Hepatocyte (in vitro differentiated cells): ENCODE measurements around the gene MGARP. TPM values are rescaled to one million over a fixed set of nuclear protein-coding genes. Genes with fewer than 3 reads are reported as not detected.

Experiments
- DNase-seq: peaks from one replicate; pipeline ENCODE4 v3.0.0-alpha.2; 2016; ENCODE audit warnings: low spot score
- H2AFZ ChIP-seq: fragments of 200-600 bp; sonication (generic); 2 replicates; pipeline ENCODE4 v1.6.0; 2016; ENCODE audit warnings: antibody characterized with exemption, mild to moderate bottlenecking
- H3K27ac ChIP-seq: fragments of 200-600 bp; sonication (generic); 2 replicates; pipeline ENCODE4 v1.5.1; 2016; ENCODE audit warnings: mild to moderate bottlenecking
- H3K27me3 ChIP-seq: fragments of 200-600 bp; sonication (generic); 2 replicates; pipeline ENCODE4 v1.6.1; 2016
- H3K36me3 ChIP-seq: fragments of 200-600 bp; sonication (generic); replicated peaks from 2 replicates; pipeline ENCODE4 v1.5.1; 2016; ENCODE audit warnings: low read depth; ENCODE audit not compliant: insufficient read depth
- H3K4me1 ChIP-seq: fragments of 200-600 bp; sonication (generic); 2 replicates; pipeline ENCODE4 v1.5.1; 2016; ENCODE audit warnings: mild to moderate bottlenecking, moderate library complexity; ENCODE audit not compliant: insufficient read depth
- H3K4me2 ChIP-seq: fragments of 200-600 bp; sonication (generic); 2 replicates; pipeline ENCODE4 v1.6.0; 2016
- H3K4me3 ChIP-seq: fragments of 200-600 bp; sonication (generic); 2 replicates; pipeline ENCODE4 v1.5.1; 2016; ENCODE audit warnings: mild to moderate bottlenecking
- H3K79me2 ChIP-seq: fragments of 200-600 bp; sonication (generic); 2 replicates; pipeline ENCODE4 v1.6.0; 2017; ENCODE audit warnings: mild to moderate bottlenecking
- H3K9me2 ChIP-seq: fragments of 200-600 bp; sonication (generic); replicated peaks from 2 replicates; pipeline ENCODE4 v1.6.0; 2017; ENCODE audit warnings: mild to moderate bottlenecking; ENCODE audit not compliant: insufficient read depth
- H3K9me3 ChIP-seq: fragments of 200-600 bp; sonication (generic); 2 replicates; pipeline ENCODE4 v1.5.1; 2016; ENCODE audit warnings: low read depth, mild to moderate bottlenecking
- H4K20me1 ChIP-seq: fragments of 200-600 bp; sonication (generic); 2 replicates; pipeline ENCODE4 v1.6.0; 2016; ENCODE audit warnings: mild to moderate bottlenecking; ENCODE audit not compliant: insufficient read depth, poor library complexity, severe bottlenecking
- CTCF ChIP-seq: fragments of 200-600 bp; sonication (generic); IDR thresholded peaks from 2 replicates; pipeline ENCODE4 v1.5.1; 2016; ENCODE audit warnings: antibody characterized with exemption, mild to moderate bottlenecking; ENCODE audit not compliant: poor library complexity
- EZH2 ChIP-seq: fragments of 200-600 bp; sonication (generic); IDR thresholded peaks from 2 replicates; pipeline ENCODE4 v1.6.1; 2016; ENCODE audit warnings: antibody characterized with exemption, mild to moderate bottlenecking, borderline replicate concordance
- EZH2phosphoT487 ChIP-seq: fragments of 200-600 bp; sonication (generic); IDR thresholded peaks from one replicate; pipeline ENCODE4 v1.6.1; 2018; ENCODE audit warnings: antibody characterized with exemption, mild to moderate bottlenecking, low read depth, moderate library complexity; ENCODE audit not compliant: unreplicated experiment, severe bottlenecking
- WGBS: methylation state at CpG from one replicate; pipeline ENCODE4 v1.1.6; 2016; ENCODE audit warnings: low lambda C conversion rate; ENCODE audit errors: missing lambda C conversion rate; 5-methylcytosine and 5-hydroxymethylcytosine counted together
- polyA plus RNA-seq: library from polyadenylated mRNA; unstranded; fragments of >200 nt; fragmentation: Nextera tagmentation; extraction: Ambion mirVana; gene quantifications from 2 replicates; pipeline ENCODE4 v1.2.1, GENCODE V29; 2016
- total RNA-seq: library from RNA; depleted of rRNA; stranded (reverse); fragments of >200 nt; gene quantifications from 2 replicates; pipeline ENCODE4 v1.2.3, GENCODE V29; 2014

MGARP gene
- total and polyA plus RNA-seq, 2 experiments from 2014 or later: 0.90 to 4.3 TPM

GRCh38 chr4:139282721-139283075 is 2.7 kb upstream of the MGARP start:
- Histone ChIP-seq H3K9me2 (no peaks in the 10 kb centered on the region), H3K79me2 (no peaks in the 10 kb centered on the region), H4K20me1 (no peaks in the 10 kb centered on the region), H3K4me1 (no peaks in the 10 kb centered on the region), H3K36me3 (no peaks in the 10 kb centered on the region), H3K27ac (no peak overlapping the region), H3K27me3 (peaks cover 31% of the 10 kb centered on the region), H3K9me3 (no peaks in the 10 kb centered on the region), H3K4me3 (no peak overlapping the region), H3K4me2 (no peak overlapping the region), H2AFZ (no peak overlapping the region)
- no peak for DNase-seq
- no peak for TF ChIP-seq EZH2
- no peak for TF ChIP-seq CTCF
- no peak for TF ChIP-seq EZH2phosphoT487

- Histone ChIP-seq H3K79me2 (no peaks in the 10 kb centered on the region), H3K36me3 (no peaks in the 10 kb centered on the region), H4K20me1 (no peaks in the 10 kb centered on the region), H3K4me3 (no peak overlapping the region), H3K27me3 (peaks cover 35% of the 10 kb centered on the region), H2AFZ (no peak overlapping the region), H3K4me1 (no peaks in the 10 kb centered on the region), H3K9me3 (no peaks in the 10 kb centered on the region), H3K4me2 (no peak overlapping the region), H3K27ac (no peak overlapping the region), H3K9me2 (no peaks in the 10 kb centered on the region)
- 67% methylated on average over 7 of the region's 7 CpGs for WGBS
- TF ChIP-seq EZH2phosphoT487: no peak
- no peak for TF ChIP-seq CTCF
- TF ChIP-seq EZH2: no peak
- DNase-seq: no peak
Measured at GRCh38 chr4:139282065-139282720, 2.2 kb upstream of the MGARP start.

GRCh38 chr4:139278912-139279759 is 889 bp downstream of the MGARP start:
- WGBS: 28% methylated on average over 40 of the region's 40 CpGs
- Histone ChIP-seq H3K36me3 (no peaks in the 10 kb centered on the region), H4K20me1 (no peaks in the 10 kb centered on the region), H3K27ac (no peak overlapping the region), H3K4me2 (peak overlapping the region; percentile 95), H3K4me3 (peak overlapping the region; percentile 54), H3K9me3 (no peaks in the 10 kb centered on the region), H3K27me3 (peaks cover 40% of the 10 kb centered on the region), H3K4me1 (no peaks in the 10 kb centered on the region), H2AFZ (peak overlapping the region; percentile 64), H3K9me2 (no peaks in the 10 kb centered on the region), H3K79me2 (no peaks in the 10 kb centered on the region)
- DNase-seq: no peak
- TF ChIP-seq CTCF (no peak), EZH2 (peak; percentile 34), EZH2phosphoT487 (no peak)
